T47D (cell line): ENCODE data around the gene KLK14.

Source experiments
- DNase-seq, 2 experiments: peaks; one replicate each; pipeline versions ENCODE4 v3.0.0 to v3.0.0-alpha.2; 2011 to 2012; ENCODE audit warnings: low read depth in 1 of 2, low spot score in 1 of 2
- JUND ChIP-seq: IDR thresholded peaks from 2 replicates; pipeline ENCODE4 v1.6.1; 2012; ENCODE audit warnings: low read depth
- in situ Hi-C: cut with HindIII; loops from 2 replicates; pipeline ENCODE4 v1.10.0; 2016; ENCODE audit warnings: low sequenced_read_pairs, low pct_unique_long_range_greater_than_20kb

Gene KLK14

DNA sequence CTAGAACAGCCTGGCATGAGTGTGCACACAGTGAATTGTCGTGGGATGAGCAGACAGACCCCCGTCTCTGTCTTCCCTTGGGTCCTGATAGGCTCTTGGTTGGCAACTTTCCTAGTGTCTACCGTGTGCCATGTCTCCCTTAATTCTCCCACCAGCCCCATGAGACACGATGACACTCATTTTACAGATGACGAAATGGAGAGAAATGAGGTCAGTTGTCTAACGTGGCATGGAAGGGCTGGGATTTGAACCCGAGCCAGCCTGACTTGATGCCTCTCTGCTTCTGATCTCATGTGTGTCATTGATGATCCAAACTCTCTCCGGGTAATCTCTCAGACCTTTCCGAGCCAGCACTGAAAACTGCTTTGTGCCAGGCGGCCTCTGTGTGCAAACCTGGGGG is 8.4 kb upstream of the KLK14 start:
- DNase-seq, result no peak
- no peak for TF ChIP-seq JUND
- in situ Hi-C loops, result no loop called here

GRCh38 chr19:51090471-51090870 is 7.8 kb upstream of the KLK14 start:
- TF ChIP-seq JUND, result no peak
- in situ Hi-C loops, result no loop called here
- DNase-seq, result peak in 1 of 2 experiments; percentile 36

DNA sequence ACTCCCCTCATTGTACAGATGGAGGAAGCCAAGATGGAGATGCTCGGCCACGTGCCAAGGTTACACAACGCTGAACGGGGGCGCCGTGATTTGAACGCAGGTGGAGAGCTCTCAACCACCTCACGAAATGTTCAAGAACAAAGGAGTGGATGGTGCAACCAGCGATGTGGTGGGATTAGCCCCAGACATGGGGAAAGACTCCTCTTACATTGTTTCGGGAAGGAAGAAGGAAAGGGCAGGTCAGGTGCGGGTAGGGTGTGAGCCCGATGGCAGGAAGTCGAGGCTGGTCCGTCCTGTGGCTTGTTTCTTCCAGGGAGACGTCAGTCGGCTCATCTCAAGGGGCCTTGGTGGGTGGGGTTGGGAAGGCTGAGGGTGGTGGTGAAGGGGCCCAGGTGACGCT is 7.1 kb upstream of the KLK14 start:
- in situ Hi-C loops, result no loop called here
- TF ChIP-seq JUND, result no peak
- no peak for DNase-seq

GRCh38 chr19:51086153-51086850 is 3.6 kb upstream of the KLK14 start:
- in situ Hi-C loops, result no loop called here
- DNase-seq, result peak in 1 of 2 experiments; percentile 72

GRCh38 chr19:51084505-51084904 is 1.8 kb upstream of the KLK14 start:
- DNase-seq, result no peak
- in situ Hi-C loops, result no loop called here
- TF ChIP-seq JUND, result no peak

More at GRCh38 chr19:51086153-51086850, 3.6 kb upstream of the KLK14 start:
- no peak for TF ChIP-seq JUND

GRCh38 chr19:51083783-51084182 is 1.1 kb upstream of the KLK14 start:
- TF ChIP-seq JUND, result no peak
- in situ Hi-C loops, result no loop called here
- no peak for DNase-seq

- DNase-seq, result no peak
- in situ Hi-C loops, result no loop called here
- no peak for TF ChIP-seq JUND
Observed at GRCh38 chr19:51083181-51083580, 494 bp upstream of the KLK14 start.

DNA sequence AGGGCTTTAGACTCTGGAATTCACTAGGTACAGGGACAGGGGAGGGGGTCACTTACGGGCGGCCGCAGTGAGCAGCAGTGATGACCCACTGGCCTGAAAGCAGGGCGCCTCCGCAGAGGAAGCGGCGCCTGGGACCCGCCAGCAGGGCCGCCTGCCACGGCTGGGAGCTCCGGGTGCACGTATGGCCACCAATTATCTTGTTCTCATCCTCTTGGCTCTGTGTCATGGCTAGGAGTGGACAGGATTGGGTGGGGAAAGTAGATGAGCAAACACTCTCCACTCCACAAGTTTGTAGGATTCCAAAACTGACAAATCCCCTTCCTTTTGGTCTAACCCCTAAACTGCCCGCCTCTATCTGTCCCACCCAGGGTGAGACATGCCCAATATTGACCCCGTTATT is 1.2 kb downstream of the KLK14 start:
- in situ Hi-C loops, result no loop called here
- DNase-seq, result no peak
- TF ChIP-seq JUND, result no peak

DNA sequence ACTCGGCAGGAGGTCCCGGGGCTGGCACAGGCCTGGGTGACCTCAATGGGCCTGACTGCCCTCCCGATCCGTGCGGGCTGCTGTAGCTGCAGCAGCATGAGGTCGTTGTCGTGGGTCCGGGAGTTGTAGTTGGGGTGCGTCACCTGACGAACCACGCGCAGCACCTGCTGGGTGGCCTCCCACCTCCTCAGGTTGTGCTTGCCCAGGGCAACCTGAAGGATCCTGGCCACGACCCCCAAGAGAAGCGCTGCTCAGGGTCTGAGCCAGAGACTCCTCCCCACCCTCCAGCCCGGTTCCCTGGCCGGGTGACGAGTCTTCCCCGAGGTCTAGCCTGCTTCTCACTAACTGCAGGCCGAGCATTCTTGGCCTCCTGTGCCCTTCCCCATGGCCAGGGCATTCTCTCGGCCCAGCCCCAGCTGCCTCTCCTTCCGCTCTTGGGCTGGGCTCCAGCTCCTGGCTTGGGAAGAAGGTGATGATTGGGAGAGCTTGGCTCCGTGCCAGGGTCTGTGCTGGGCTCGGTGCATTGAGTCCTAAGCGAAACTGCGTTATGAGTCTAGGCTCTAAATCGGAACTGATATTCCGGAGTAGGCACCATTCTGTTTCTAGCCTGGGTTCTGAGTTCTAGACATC is 3.1 kb downstream of the KLK14 start:
- in situ Hi-C loops, result no loop called here
- no peak for DNase-seq
- no peak for TF ChIP-seq JUND

GRCh38 chr19:51078731-51079130 is 4.0 kb downstream of the KLK14 start:
- DNase-seq, result no peak
- in situ Hi-C loops, result no loop called here

GRCh38 chr19:51078104-51078503 is 4.6 kb downstream of the KLK14 start:
- DNase-seq, result no peak
- no peak for TF ChIP-seq JUND
- in situ Hi-C loops, result no loop called here

More at GRCh38 chr19:51078731-51079130, 4.0 kb downstream of the KLK14 start:
- no peak for TF ChIP-seq JUND

DNA sequence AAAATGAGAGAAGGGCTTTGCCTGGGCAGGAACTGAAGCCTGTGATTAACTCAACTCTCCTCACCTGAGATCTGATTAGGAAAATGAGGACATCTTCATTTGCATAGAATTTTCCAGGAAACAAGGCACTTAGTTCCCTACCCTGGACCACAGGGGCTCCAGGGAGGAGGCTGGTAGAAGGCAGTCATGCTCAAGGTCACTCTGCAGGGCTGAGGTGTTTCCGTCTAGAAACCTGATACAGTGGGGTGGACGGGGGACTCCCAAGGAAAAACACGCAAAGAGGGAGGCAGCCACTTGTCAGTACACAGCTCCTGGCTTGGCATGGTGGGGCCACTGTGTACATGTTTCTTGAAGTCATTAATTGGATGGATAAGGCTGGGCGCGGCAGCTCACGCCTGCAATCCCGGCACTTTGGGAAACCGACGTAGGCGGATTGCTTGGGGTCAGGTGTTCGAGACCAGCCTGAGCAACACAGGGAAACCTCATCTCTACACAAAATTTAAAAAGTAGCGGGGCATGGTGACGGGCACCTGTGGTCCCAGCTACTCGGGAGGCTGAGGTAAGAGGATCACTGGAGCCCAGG is 6.0 kb downstream of the KLK14 start:
- TF ChIP-seq JUND, result no peak
- no peak for DNase-seq
- in situ Hi-C loops, result no loop called here

- in situ Hi-C loops, result no loop called here
- DNase-seq, result no peak
- no peak for TF ChIP-seq JUND
Observed at GRCh38 chr19:51075998-51076397, 6.7 kb downstream of the KLK14 start.

DNA sequence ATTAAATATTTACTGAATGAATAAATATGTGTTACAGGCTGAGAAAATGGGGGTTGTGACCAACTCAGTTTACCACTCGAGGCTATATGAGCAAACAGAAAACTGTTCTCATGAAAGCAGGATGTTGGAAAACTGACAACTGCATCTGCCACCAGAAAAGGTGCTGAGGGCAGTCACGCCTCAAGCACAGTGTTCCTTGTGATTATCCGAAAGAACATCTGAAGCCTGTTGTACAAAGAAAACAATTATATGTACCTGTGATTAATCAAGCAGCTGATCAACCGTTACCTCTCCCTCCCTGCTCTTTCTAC is 11.6 kb downstream of the KLK14 start:
- peak; percentile 83 for TF ChIP-seq JUND
- in situ Hi-C loops, result no loop called here
- DNase-seq, result peak in 1 of 2 experiments; percentile 98
